GM23248 (cell line): ENCODE results near the gene ZNF821.

Experiments used
- EZH2 ChIP-seq: fragments of 200-600 bp; sonication (generic); IDR thresholded peaks from 2 replicates; pipeline ENCODE4 v1.6.1; 2018; ENCODE audit warnings: antibody characterized with exemption, mild to moderate bottlenecking; ENCODE audit not compliant: insufficient read depth, poor library complexity, severe bottlenecking
- EZH2phosphoT487 ChIP-seq: fragments of 200-600 bp; sonication (generic); IDR thresholded peaks from 2 replicates; pipeline ENCODE4 v1.6.1; 2018; ENCODE audit warnings: antibody characterized with exemption, moderate library complexity, mild to moderate bottlenecking, low read depth; ENCODE audit not compliant: insufficient read depth

DNA sequence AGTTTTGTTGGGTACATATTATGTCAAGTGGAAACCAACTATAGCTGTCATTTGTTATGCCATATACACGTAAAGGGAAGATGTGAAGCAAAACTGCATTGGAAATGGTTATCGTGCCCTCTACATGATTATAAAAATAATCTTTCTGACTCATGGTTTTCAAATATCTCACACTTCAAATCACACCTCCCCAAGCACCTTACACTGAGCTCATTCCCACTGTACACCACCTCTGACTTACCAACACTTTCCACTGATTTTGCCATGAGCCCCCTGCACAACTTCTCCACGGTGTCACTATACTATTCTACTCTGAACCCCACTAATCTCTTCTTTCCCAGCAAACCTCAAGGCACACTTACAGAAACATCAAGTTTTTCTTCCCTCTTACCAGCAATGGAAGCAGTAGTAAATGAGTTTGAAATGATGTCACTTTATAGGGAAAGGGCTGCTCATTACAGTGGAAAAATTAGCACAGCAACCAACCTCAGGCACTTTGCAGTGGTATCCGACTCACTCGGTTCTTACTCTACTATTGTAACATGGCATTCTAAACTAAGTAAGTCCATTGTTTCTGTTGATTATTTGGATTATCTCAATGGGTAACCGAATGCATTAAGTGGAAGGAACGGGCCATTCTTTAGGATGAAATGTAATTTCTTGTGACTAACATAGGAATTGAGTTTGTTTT is 18.7 kb downstream of the ZNF821 start:
- TF ChIP-seq EZH2 (no peak), EZH2phosphoT487 (no peak)
